GM08714 (cell line): ENCODE data around the gene VAT1L.

Experiments used
- H3K4me3 ChIP-seq: fragments of 200-500 bp; sonication (Bioruptor generic); 2 replicates; pipeline ENCODE4 v1.5.1; 2014; ENCODE audit warnings: mild to moderate bottlenecking, low read length, inconsistent platforms
- ZNF274 ChIP-seq: IDR thresholded peaks from 2 replicates; pipeline ENCODE4 v1.6.1; 2012; ENCODE audit warnings: mild to moderate bottlenecking, low read depth, low read length

Gene VAT1L

DNA sequence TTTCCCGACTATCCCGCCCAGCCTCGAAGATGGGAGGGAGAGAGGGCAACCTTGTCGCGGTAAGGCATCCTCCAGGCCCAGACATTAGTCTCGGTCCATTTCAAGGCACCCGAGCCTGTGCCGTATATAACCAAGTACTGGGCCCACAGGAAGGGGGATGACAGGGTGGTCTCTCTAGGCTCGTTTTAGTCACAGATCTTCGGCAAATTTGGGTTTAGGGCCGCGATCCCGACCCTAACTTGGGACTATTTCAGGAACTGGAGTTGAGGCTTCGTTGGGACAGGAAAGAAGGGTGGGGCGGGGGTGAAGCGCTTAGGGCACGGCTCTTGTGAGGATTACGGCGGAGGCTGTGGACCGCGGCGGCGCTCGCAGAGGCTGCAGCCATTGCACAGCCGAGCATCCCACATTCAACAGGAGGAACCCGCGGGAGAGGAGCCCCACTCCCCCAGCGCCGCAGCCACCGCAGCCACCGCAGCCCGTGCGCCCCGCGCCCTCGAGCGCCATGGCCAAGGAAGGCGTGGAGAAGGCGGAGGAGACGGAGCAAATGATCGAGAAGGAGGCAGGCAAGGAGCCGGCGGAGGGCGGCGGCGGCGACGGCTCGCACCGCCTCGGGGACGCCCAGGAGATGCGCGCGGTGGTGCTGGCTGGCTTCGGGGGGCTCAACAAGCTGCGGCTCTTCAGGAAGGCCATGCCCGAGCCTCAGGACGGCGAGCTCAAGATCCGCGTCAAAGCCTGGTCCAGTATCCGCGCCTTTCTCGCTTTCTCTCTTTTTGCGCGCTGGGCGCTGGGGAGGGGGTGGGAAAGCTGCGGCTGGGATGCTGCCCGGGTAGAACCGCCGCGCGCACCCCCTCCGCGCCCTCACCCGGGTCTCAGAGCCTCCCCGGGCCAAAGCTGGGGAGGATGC lies at the start of gene VAT1L:
VAT1L (plus strand) TSS at position 384 of the 904 bp plus-strand sequence; CDS start at position 503, 119 bp downstream.
- no peak within 1 kb of the TSS; the same call in 1 of the 2 replicates for H3K4me3 ChIP-seq
- TF ChIP-seq ZNF274, result no peak

- no peak overlapping the region for H3K4me3 ChIP-seq
- TF ChIP-seq ZNF274, result no peak
Observed at GRCh38 chr16:77738706-77739558, 49.4 kb upstream of the VAT1L start.

DNA sequence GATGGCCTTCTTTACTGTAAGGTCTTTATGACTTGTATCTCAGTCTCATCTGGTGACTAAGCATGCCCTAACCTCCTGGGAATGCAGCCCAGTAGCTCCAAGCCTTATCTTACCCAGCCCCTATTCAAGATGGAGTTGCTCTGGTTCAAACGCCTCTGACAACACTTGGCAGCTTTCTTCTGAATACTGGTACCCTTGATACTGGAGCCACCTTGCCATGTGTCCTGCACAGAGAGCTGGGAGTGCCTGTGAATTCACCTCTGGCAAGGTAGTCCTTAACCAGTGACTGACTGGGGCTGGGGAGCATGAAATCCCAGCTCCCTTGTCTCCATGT lies 48.8 kb upstream of the VAT1L start:
- no peak for TF ChIP-seq ZNF274
- H3K4me3 ChIP-seq, result no peak overlapping the region

DNA sequence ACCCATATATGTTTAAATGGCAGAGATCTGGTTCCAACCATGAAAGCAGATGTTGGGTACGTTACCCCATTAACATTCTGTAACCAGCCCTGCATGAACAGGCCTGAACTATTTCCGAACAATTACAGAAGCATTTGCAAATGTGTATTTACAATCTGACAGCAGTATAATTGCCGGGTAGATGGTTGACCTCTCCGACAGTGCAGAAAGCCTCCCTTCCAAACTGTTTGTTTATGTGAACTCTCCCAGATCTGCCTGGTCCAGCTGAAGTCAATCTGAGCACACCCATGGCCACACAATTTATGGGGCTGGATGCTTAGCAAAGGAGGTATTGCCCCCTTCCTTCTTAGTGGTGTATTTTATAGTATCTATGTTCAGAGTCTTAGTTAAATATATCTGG lies 44.2 kb upstream of the VAT1L start:
- no peak for TF ChIP-seq ZNF274

DNA sequence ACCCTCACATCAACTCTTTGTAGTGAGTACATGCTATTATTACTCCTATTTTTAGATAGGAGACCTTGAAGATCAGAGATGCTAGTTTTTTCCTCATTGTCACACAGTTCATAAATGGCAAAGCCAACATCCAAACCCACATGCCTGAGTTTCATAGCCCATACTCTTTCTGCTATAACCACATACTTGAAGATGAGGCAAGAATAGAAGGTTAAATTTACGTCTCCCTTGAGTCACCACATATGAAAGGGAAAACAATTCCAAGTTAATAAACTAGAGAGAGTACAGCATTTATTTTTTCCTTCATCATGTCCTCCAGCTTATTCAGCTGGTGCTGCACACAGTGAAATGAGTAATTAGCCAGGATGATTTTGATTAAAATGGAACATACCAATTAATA lies 42.4 kb upstream of the VAT1L start:
- H3K4me3 ChIP-seq, result no peak overlapping the region
- no peak for TF ChIP-seq ZNF274

More for the DNA sequence above, 44.2 kb upstream of the VAT1L start:
- H3K4me3 ChIP-seq, result no peak overlapping the region

GRCh38 chr16:77748421-77749005 lies 39.9 kb upstream of the VAT1L start:
- no peak for TF ChIP-seq ZNF274
- H3K4me3 ChIP-seq, result no peak overlapping the region

DNA sequence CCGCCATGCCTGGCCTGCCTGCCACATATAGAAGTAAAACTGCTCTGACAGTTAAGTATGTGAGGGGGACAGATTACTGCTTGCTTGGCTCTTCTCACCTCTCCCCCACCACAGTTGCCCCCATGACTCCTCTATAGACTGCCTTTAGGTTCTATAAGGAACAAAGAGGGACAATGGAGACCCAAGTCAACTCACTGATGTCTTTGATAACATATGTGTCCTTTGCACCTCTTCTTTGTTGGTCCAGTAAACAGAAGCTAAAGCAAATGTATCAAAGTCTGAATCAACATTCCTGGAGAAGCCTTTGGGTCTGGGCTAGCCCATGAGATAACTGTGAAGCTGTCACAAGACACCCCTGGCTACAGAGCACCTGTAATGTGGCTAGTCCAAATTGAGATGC lies 38.9 kb upstream of the VAT1L start:
- H3K4me3 ChIP-seq, result no peak overlapping the region
- TF ChIP-seq ZNF274, result no peak

DNA sequence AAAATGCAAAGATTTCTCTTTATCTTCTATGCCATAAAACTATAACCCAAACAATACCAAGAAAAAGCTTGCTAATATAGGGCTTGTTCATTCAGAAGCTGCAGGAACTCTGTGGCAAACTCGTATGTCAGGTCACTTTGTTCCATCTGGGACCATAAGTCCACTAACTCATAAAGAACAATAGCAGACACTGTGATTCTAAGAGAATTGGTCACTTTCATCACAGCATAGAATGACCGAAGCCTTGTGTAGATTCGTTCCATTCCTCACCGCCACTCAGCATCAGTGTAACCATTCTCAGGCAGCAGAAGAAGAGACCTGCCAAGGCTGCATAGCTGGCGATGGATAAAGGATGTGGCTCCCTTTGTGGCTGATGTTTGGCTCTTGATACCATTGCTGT lies 30.3 kb upstream of the VAT1L start:
- H3K4me3 ChIP-seq, result no peak overlapping the region
- TF ChIP-seq ZNF274, result no peak

GRCh38 chr16:77758508-77758907 lies 29.9 kb upstream of the VAT1L start:
- no peak overlapping the region for H3K4me3 ChIP-seq
- TF ChIP-seq ZNF274, result no peak

- no peak for TF ChIP-seq ZNF274
- no peak overlapping the region for H3K4me3 ChIP-seq
Observed at GRCh38 chr16:77759201-77759600, 29.2 kb upstream of the VAT1L start.

DNA sequence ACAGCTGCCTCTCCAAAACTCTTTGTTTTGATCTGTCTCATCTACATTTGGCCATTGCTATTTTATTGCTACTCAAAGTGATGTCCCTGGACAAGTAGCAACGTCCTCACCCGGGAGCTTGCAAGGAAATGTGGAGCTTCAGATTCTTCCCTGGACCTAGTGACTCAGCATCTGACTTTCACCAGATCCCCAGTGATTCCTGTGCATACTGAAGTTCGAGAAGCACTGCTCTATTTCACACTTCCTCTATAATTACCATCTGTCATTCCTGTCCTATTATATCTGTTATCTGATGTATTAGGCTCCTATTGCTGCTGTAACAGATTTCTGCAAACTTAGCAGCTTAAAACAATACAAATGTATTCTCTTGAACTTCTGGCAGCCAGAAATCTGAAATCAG lies 28.5 kb upstream of the VAT1L start:
- TF ChIP-seq ZNF274, result no peak
- H3K4me3 ChIP-seq, result no peak overlapping the region

- TF ChIP-seq ZNF274, result no peak
- no peak overlapping the region for H3K4me3 ChIP-seq
Observed at GRCh38 chr16:77760800-77761199, 27.6 kb upstream of the VAT1L start.

- no peak for TF ChIP-seq ZNF274
- H3K4me3 ChIP-seq, result no peak overlapping the region
Observed at GRCh38 chr16:77761204-77761603, 27.2 kb upstream of the VAT1L start.

DNA sequence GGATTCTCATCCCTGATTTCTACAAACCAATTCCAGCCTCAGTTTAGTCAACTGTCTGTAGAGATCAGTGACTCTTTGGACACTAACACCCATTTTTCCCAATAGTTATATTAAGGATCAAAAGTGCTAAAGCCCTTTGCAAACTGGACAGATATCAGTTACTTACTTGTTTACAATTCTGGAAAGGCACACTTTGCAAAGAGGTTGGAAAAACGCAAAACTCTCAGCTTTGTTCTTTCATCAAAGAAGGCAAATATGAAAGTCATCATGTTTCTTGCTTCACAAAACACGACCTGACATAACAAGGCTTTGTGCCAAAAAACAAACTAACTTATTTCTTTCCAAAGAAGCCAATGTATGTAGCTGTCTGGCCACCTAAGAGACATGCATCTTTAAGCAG lies 26.1 kb upstream of the VAT1L start:
- H3K4me3 ChIP-seq, result no peak overlapping the region
- TF ChIP-seq ZNF274, result no peak
